HCT116 (cell line): ENCODE data around the gene NAP1L1. TPM values are rescaled to one million over a fixed set of nuclear protein-coding genes. Genes with fewer than 3 reads are reported as not detected.

Source experiments
- ATAC-seq: fragments of 200-7000 bp; cut with Tn5 transposase; 2 replicates; pipeline ENCODE4 v1.9.1; 2020; ENCODE audit warnings: mild to moderate bottlenecking, moderate library complexity
- BruUV-seq: library from RNA; stranded (reverse); fragments of 400-500 nt; replicated peaks from 2 replicates; lab custom pipeline; 2021; lab: Mats Ljungman, UMichigan
- CTCF ChIA-PET: fragments of 300-600 bp; sonication (Branson Sonifier 250); formaldehyde crosslinking; loops from one replicate; lab custom pipeline; 2021; ENCODE audit warnings: antibody characterized with exemption; lab: Charles Lee
- POLR2A ChIA-PET: fragments of 300-600, 350-600 bp; sonication (Branson Sonifier 250); formaldehyde crosslinking; loops from one replicate; lab custom pipeline; 2021; ENCODE audit warnings: antibody characterized with exemption; lab: Charles Lee
- RAD21 ChIA-PET, 2 experiments: fragments of 300-600 bp; sonication (Branson Sonifier 250); formaldehyde crosslinking; loops; one replicate each; lab custom pipeline; 2023; ENCODE audit warnings: low total read pairs in 2 of 2; ENCODE audit not compliant: uncharacterized antibody in 2 of 2, unreplicated experiment in 2 of 2, low non-redundant PET in 1 of 2; lab: Charles Lee
- DNase-seq: peaks from one replicate; pipeline ENCODE4 v3.0.0-alpha.2; 2010; ENCODE audit warnings: low read depth, low spot score
- H2AFZ ChIP-seq: fragments of 200-600 bp; shearing (Covaris generic), sonication (generic); 2 replicates; pipeline ENCODE4 v1.6.1; 2017; ENCODE audit warnings: low read depth, mixed run types, mixed read lengths, antibody characterized with exemption, low read length; ENCODE audit not compliant: poor library complexity, severe bottlenecking
- H3K27ac ChIP-seq: 2 replicates; pipeline ENCODE4 v1.5.1; 2012; ENCODE audit warnings: low read depth, low read length
- H3K27me3 ChIP-seq: fragments of 200-600 bp; sonication (generic); 2 replicates; pipeline ENCODE4 v1.6.1; 2016; ENCODE audit warnings: mixed run types, low read length, mixed read lengths; ENCODE audit not compliant: insufficient read depth
- H3K36me3 ChIP-seq, 2 experiments: fragments of 200-500 bp in 1 of 2; fragments of 200-600 bp in 1 of 2; sonication (Bioruptor generic) in 1 of 2; sonication (generic) in 1 of 2; 2 replicates each; pipeline versions ENCODE4 v1.5.1 to v1.6.1; 2014 to 2016; ENCODE audit warnings: low read length in 2 of 2, inconsistent platforms in 1 of 2, mixed read lengths in 1 of 2, mixed run types in 1 of 2; ENCODE audit not compliant: insufficient read depth in 2 of 2, control insufficient read depth in 1 of 2
- H3K4me1 ChIP-seq, 2 experiments: fragments of 200-600 bp in 1 of 2; sonication (generic) in 1 of 2; 2 replicates each; pipeline versions ENCODE4 v1.5.1 to v1.6.1; 2012 to 2017; ENCODE audit warnings: low read length in 2 of 2, inconsistent platforms in 1 of 2, mild to moderate bottlenecking in 1 of 2, mixed read lengths in 1 of 2, mixed run types in 1 of 2, moderate library complexity in 1 of 2; ENCODE audit not compliant: insufficient read depth in 2 of 2, control insufficient read depth in 1 of 2
- H3K4me2 ChIP-seq: fragments of 200-600 bp; sonication (generic); 2 replicates; pipeline ENCODE4 v1.6.1; 2017; ENCODE audit warnings: mixed run types, low read length, mixed read lengths
- H3K4me3 ChIP-seq, 2 experiments: fragments of 200-600 bp in 1 of 2; sonication (generic) in 1 of 2; replicated peaks in 1 of 2; 2 replicates each; pipeline ENCODE4 v1.5.1; 2011 to 2016; ENCODE audit warnings: low read length in 2 of 2, control low read depth in 1 of 2, low read depth in 1 of 2, mild to moderate bottlenecking in 1 of 2, mixed read lengths in 1 of 2, mixed run types in 1 of 2
- H3K79me2 ChIP-seq: fragments of 200-600 bp; sonication (generic); 2 replicates; pipeline ENCODE4 v1.6.1; 2017; ENCODE audit warnings: mild to moderate bottlenecking, mixed run types, low read length, moderate library complexity, mixed read lengths; ENCODE audit not compliant: insufficient read depth
- H3K9ac ChIP-seq: fragments of 200-600 bp; sonication (generic); 2 replicates; pipeline ENCODE4 v1.6.1; 2016; ENCODE audit warnings: low read length, mixed read lengths
- H3K9me2 ChIP-seq: fragments of 200-600 bp; sonication (generic), shearing (Covaris generic); 2 replicates; pipeline ENCODE4 v1.6.1; 2017; ENCODE audit warnings: mixed run types, mild to moderate bottlenecking, moderate library complexity; ENCODE audit not compliant: insufficient read depth
- H3K9me3 ChIP-seq, 2 experiments: fragments of 200-500 bp in 1 of 2; fragments of 200-600 bp in 1 of 2; sonication (Bioruptor generic) in 1 of 2; sonication (generic) in 1 of 2; 2 replicates each; pipeline ENCODE4 v1.6.1; 2014 to 2017; ENCODE audit warnings: low read length in 2 of 2, mixed read lengths in 2 of 2, inconsistent platforms in 1 of 2, low read depth in 1 of 2, mild to moderate bottlenecking in 1 of 2, mixed run types in 1 of 2, moderate library complexity in 1 of 2; ENCODE audit not compliant: control insufficient read depth in 1 of 2, insufficient read depth in 1 of 2
- H4K20me1 ChIP-seq: fragments of 200-600 bp; sonication (generic), shearing (Covaris generic); 2 replicates; pipeline ENCODE4 v1.6.1; 2017; ENCODE audit warnings: mixed run types, mild to moderate bottlenecking, moderate library complexity; ENCODE audit not compliant: insufficient read depth
- CEBPB ChIP-seq: IDR thresholded peaks from 2 replicates; pipeline ENCODE4 v1.6.1; 2012; ENCODE audit warnings: low read depth
- SIN3A ChIP-seq: IDR thresholded peaks from 2 replicates; pipeline ENCODE4 v1.6.1; 2012; ENCODE audit warnings: low read depth
- ZBTB33 ChIP-seq: IDR thresholded peaks from 2 replicates; pipeline ENCODE4 v1.6.1; 2011; ENCODE audit warnings: mild to moderate bottlenecking, low read length, moderate library complexity; ENCODE audit not compliant: insufficient replicate concordance; ENCODE audit errors: extremely low read depth
- intact Hi-C: fragments of 100-400 bp; cut with micrococcal nuclease; formaldehyde crosslinking; loops from 2 replicates; pipeline ENCODE4 v1.10.0; 2022
- total RNA-seq: library from RNA; stranded (reverse); gene quantifications from one replicate; pipeline ENCODE4 v1.2.1, GENCODE V29; 2021; ENCODE audit not compliant: unreplicated experiment

NAP1L1 gene
- total RNA-seq, 1 experiment from 2014 or later, result 531 TPM

GRCh38 chr12:76024102-76024781 is 60.2 kb downstream of the NAP1L1 start:
- Histone ChIP-seq H3K4me2 (peak overlapping the region; percentile 36; the same call in 1 of the 2 replicates), H3K27me3 (no peaks in the 10 kb centered on the region), H3K4me3 (no peak overlapping the region), H3K9me3 (no peaks in the 10 kb centered on the region), H2AFZ (no peak overlapping the region), H3K4me1 (peaks cover 40 to 93% of the 10 kb centered on the region in 2 experiments), H3K27ac (peak overlapping the region; percentile 88), H3K79me2 (peaks cover 11% of the 10 kb centered on the region), H3K9ac (peak overlapping the region; percentile 39; the same call in 1 of the 2 replicates), H4K20me1 (no peaks in the 10 kb centered on the region), H3K36me3 (peaks cover 4 to 8% of the 10 kb centered on the region in 2 experiments; a peak in 2 of 4 replicates), H3K9me2 (no peaks in the 10 kb centered on the region)
- ChIA-PET POLR2A (interaction anchor here (0.7 to 5.4 kb wide), 16 partner anchors 11 to 384 kb away, joined by 3 to 23 read pairs (median 3); no protein-coding TSS in a partner anchor), CTCF (interaction anchor here (0.6 kb wide), 1 partner anchor 19 kb away, joined by 3 read pairs; no protein-coding TSS in a partner anchor), RAD21 (interaction anchor here in 1 of 2 experiments (0.7 kb wide), 1 partner anchor 499 kb away, joined by 3 read pairs; no protein-coding TSS in a partner anchor)
- no peak for TF ChIP-seq ZBTB33
- 0 out of 2 replicates have a peak, but pooled peaks have one; percentile 5 for TF ChIP-seq CEBPB
- TF ChIP-seq SIN3A, result no peak
- no peak for DNase-seq
- no peak for ATAC-seq
- BruUV-seq, result no TSS peak
- intact Hi-C loops, result loop anchor here (2.0 to 10.0 kb wide), 3 partner anchors 45 to 689 kb away; partner anchors contain the start of genes CAPS2 and GLIPR1L1
